Stomach (tissue), 4 donors: ENCODE results near the gene IMP4.

Source experiments
- EP300 ChIP-seq: sonication (generic); formaldehyde crosslinking; IDR thresholded peaks from one replicate; pipeline ENCODE4 v1.6.1; 2017; ENCODE audit warnings: antibody characterized with exemption
- POLR2A ChIP-seq, 4 donors: fragments of 450-650 bp; IDR thresholded peaks; one replicate each; pipeline ENCODE4 v1.6.1; 2016; ENCODE audit warnings: antibody characterized with exemption in 4 of 4, control low read depth in 2 of 4, mild to moderate bottlenecking in 1 of 4, moderate library complexity in 1 of 4
- POLR2AphosphoS5 ChIP-seq, 3 donors: sonication (generic); formaldehyde crosslinking; IDR thresholded peaks; one replicate each; pipeline ENCODE4 v1.6.1; 2016; ENCODE audit warnings: antibody characterized with exemption in 3 of 3
- TF ChIP-seq, protein P1 (sequence below), 7 experiments: fragments of 450-650 bp in 4 of 7; fragments of 200-600 bp in 3 of 7; sonication (generic) in 3 of 7; IDR thresholded peaks; one replicate each; pipeline ENCODE4 v1.5.1; 2016 to 2019; ENCODE audit warnings: antibody characterized with exemption in 7 of 7, control low read depth in 2 of 7, mild to moderate bottlenecking in 1 of 7

DNA sequence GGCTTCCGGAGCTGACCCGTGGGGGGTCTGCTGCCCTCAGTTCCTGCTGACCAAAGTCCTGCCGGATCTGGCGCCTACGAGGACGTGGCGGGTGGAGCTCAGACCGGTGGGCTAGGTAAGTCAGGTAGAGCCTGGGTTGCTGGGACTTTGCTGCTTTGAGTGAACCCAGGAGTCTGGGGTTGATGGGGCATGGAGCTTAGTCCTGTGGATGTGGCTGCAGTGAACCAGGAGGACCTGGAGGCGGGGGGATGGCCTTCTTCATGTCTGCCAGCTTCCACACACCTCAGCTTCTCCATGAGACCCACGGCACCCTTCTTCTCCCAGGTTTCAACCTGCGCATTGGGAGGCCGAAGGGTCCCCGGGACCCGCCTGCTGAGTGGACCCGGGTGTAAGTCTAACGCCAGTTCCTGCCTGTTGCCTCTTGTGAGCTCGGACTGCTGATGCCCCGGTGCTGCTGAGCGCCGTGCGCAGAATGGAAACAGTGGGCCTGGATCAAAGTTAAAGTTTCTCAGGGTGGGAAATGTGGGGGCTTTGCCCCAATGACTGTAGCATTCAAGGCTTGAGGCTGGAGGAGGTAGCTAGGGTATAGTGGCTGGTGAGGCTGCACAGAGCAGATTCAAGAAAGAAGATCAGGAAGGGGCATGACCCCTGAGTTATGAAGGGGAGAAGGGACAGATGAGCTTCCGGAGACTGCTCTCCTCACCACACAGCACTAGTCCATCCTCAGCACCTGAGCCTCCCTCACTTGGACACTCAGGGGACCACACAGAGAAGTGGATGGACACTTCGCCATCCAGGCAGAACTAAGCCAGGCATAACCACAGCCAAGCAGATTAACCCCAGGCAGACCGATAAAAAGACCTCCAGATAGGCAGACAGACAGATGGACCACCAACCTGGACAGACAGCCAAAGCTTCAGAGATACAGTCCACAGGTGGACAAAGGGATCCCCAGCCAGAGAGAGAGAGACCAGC, 30.4 kb downstream of the IMP4 start:
- TF ChIP-seq, protein P1, sequence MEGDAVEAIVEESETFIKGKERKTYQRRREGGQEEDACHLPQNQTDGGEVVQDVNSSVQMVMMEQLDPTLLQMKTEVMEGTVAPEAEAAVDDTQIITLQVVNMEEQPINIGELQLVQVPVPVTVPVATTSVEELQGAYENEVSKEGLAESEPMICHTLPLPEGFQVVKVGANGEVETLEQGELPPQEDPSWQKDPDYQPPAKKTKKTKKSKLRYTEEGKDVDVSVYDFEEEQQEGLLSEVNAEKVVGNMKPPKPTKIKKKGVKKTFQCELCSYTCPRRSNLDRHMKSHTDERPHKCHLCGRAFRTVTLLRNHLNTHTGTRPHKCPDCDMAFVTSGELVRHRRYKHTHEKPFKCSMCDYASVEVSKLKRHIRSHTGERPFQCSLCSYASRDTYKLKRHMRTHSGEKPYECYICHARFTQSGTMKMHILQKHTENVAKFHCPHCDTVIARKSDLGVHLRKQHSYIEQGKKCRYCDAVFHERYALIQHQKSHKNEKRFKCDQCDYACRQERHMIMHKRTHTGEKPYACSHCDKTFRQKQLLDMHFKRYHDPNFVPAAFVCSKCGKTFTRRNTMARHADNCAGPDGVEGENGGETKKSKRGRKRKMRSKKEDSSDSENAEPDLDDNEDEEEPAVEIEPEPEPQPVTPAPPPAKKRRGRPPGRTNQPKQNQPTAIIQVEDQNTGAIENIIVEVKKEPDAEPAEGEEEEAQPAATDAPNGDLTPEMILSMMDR (IDR thresholded peaks at IDR 0.05), result no peak
- TF ChIP-seq POLR2A (IDR thresholded peaks at IDR 0.05), result no peak
- TF ChIP-seq EP300, result no peak
- TF ChIP-seq POLR2AphosphoS5 (IDR thresholded peaks at IDR 0.05), result no peak
